ENCODE measurements around the gene MPHOSPH9. TPM values are rescaled to one million over a fixed set of nuclear protein-coding genes. Genes with fewer than 3 reads are reported as not detected.

Gene MPHOSPH9
- polyA plus RNA-seq, 3 donors = 6.3 to 14.1 (median 9.2) TPM

- peaks cover 28 to 42% of the 10 kb centered on the region in 2 donors for H3K36me3 Mint-ChIP-seq
- no peaks in the 10 kb centered on the region for H4K20me1 ChIP-seq (ENCODE audit: insufficient read depth, low read length)
- intact Hi-C loops (cut with micrococcal nuclease) = loop anchor here in 1 of 2 donors (5.0 kb wide), 1 partner anchor 67 kb away; no protein-coding TSS in a partner anchor
Measured at GRCh38 chr12:123153906-123154305, 79.0 kb downstream of the MPHOSPH9 start.

GRCh38 chr12:123152833-123153232 is 80.1 kb downstream of the MPHOSPH9 start:
- Mint-ChIP-seq H3K27ac (no peak overlapping the region), H3K4me3 (no peak overlapping the region), H3K36me3 (peaks cover 33 to 35% of the 10 kb centered on the region in 2 donors), H3K4me1 (peaks cover 13% of the 10 kb centered on the region), H3K27me3 (ENCODE audit: low read depth in 3 of 3) (peaks cover 18 to 28% (median 20%) of the 10 kb centered on the region in 3 donors), H3K9me3 (peaks cover 0 to 3% (median 0%) of the 10 kb centered on the region in 7 donors)
- Histone ChIP-seq H4K20me1 (ENCODE audit: insufficient read depth, low read length) (no peaks in the 10 kb centered on the region), H3K79me2 (ENCODE audit: insufficient read depth, low read length) (no peaks in the 10 kb centered on the region), H3K9me3 (replicated peaks in 1 of 2; ENCODE audit: control insufficient read depth in 1 of 2, insufficient read depth in 1 of 2, low read length in 2 of 2) (no peaks in the 10 kb centered on the region), H3K9ac (ENCODE audit: insufficient read depth, low read length, poor library complexity, severe bottlenecking) (no peak overlapping the region), H3K4me3 (replicated peaks in 1 of 3; ENCODE audit: low read depth in 2 of 3, low read length in 3 of 3) (no peak overlapping the region), H3K27me3 (ENCODE audit: control insufficient read depth in 2 of 2, insufficient read depth in 2 of 2, low read length in 2 of 2) (peaks cover 11 to 23% of the 10 kb centered on the region in 2 donors), H3K27ac (ENCODE audit: low read depth in 1 of 2, low read length in 2 of 2) (no peak overlapping the region), H3K36me3 (replicated peaks in 1 of 2; ENCODE audit: control insufficient read depth in 1 of 2, insufficient read depth in 2 of 2, low read length in 2 of 2) (peaks cover 8 to 19% of the 10 kb centered on the region in 2 donors), H3K4me1 (ENCODE audit: control insufficient read depth in 1 of 2, insufficient read depth in 2 of 2, low read length in 2 of 2) (peaks cover 11 to 14% of the 10 kb centered on the region in 2 donors), H3K4me2 (replicated peaks; ENCODE audit: extremely low read depth, low read length, poor library complexity, severe bottlenecking) (no peak overlapping the region), H2AFZ (ENCODE audit: insufficient read depth, low read depth, low read length, poor library complexity, severe bottlenecking) (no peak overlapping the region)
- intact Hi-C loops (cut with micrococcal nuclease) = loop anchor here in 1 of 2 donors (5.0 kb wide), 1 partner anchor 66 kb away; no protein-coding TSS in a partner anchor
- no peak for DNase-seq
- no CpG with 5 or more reads among the region's 3 CpGs for WGBS (ENCODE audit: insufficient coverage)
- no peak for TF ChIP-seq CTCF (IDR thresholded peaks at IDR 0.05)

More at GRCh38 chr12:123153906-123154305, 79.0 kb downstream of the MPHOSPH9 start:
- no peak overlapping the region for H2AFZ ChIP-seq (ENCODE audit: insufficient read depth, low read depth, low read length, poor library complexity, severe bottlenecking)
- no peak for DNase-seq
- no peak overlapping the region for H3K27ac Mint-ChIP-seq
- no peak overlapping the region for H3K9ac ChIP-seq (ENCODE audit: insufficient read depth, low read length, poor library complexity, severe bottlenecking)
- peaks cover 14 to 24% (median 18%) of the 10 kb centered on the region in 3 donors for H3K27me3 Mint-ChIP-seq (ENCODE audit: low read depth in 3 of 3)
- WGBS (ENCODE audit: insufficient coverage) = 80% methylated on average over 1 of the region's 2 CpGs
- no peak overlapping the region for H3K4me3 ChIP-seq (replicated peaks in 1 of 3; ENCODE audit: low read depth in 2 of 3, low read length in 3 of 3)
- peaks cover 0 to 3% (median 0%) of the 10 kb centered on the region in 7 donors for H3K9me3 Mint-ChIP-seq
- peaks cover 11 to 14% of the 10 kb centered on the region in 2 donors for H3K4me1 ChIP-seq (ENCODE audit: control insufficient read depth in 1 of 2, insufficient read depth in 2 of 2, low read length in 2 of 2)
- peaks cover 13% of the 10 kb centered on the region for H3K4me1 Mint-ChIP-seq
- H3K4me3 Mint-ChIP-seq = no peak overlapping the region
- H3K79me2 ChIP-seq (ENCODE audit: insufficient read depth, low read length) = no peaks in the 10 kb centered on the region
- no peak overlapping the region for H3K27ac ChIP-seq (ENCODE audit: low read depth in 1 of 2, low read length in 2 of 2)
- H3K36me3 ChIP-seq (replicated peaks in 1 of 2; ENCODE audit: control insufficient read depth in 1 of 2, insufficient read depth in 2 of 2, low read length in 2 of 2) = peaks cover 11 to 19% of the 10 kb centered on the region in 2 donors
- H3K9me3 ChIP-seq (replicated peaks in 1 of 2; ENCODE audit: control insufficient read depth in 1 of 2, insufficient read depth in 1 of 2, low read length in 2 of 2) = no peaks in the 10 kb centered on the region
- no peak for TF ChIP-seq CTCF (IDR thresholded peaks at IDR 0.05)
- H3K4me2 ChIP-seq (replicated peaks; ENCODE audit: extremely low read depth, low read length, poor library complexity, severe bottlenecking) = no peak overlapping the region
- H3K27me3 ChIP-seq (ENCODE audit: control insufficient read depth in 2 of 2, insufficient read depth in 2 of 2, low read length in 2 of 2) = peaks cover 11 to 22% of the 10 kb centered on the region in 2 donors

Data from CD14-positive monocyte (primary cell).